ENCODE measurements around the gene SLC49A3. TPM values are rescaled to one million over a fixed set of nuclear protein-coding genes. Genes with fewer than 3 reads are reported as not detected.

The SLC49A3 gene
- total and polyA plus RNA-seq, 7 donors, result 2.4 to 6.4 (median 4.6) TPM

- no peak overlapping the region for H3K4me3 ChIP-seq
- intact Hi-C loops (cut with DNase I), result no loop called here
- peaks cover 0 to 20% (median 7%) of the 10 kb centered on the region in 4 donors for H3K4me1 ChIP-seq
- WGBS, 2 donors, result 90 to 93% methylated on average over 41 of the region's 41 CpGs
- H3K27ac ChIP-seq, result peak overlapping the region in 1 of 4 donors; percentile 14
- H3K36me3 ChIP-seq, result peaks cover 0 to 12% (median 1%) of the 10 kb centered on the region in 4 donors
- H3K9me3 ChIP-seq, result no peaks in the 10 kb centered on the region
- TF ChIP-seq CTCF (IDR thresholded peaks at IDR 0.05) (no peak), POLR2A (IDR thresholded peaks at IDR 0.05) (no peak), POLR2AphosphoS5 (IDR thresholded peaks at IDR 0.05) (no peak), EP300 (IDR thresholded peaks at IDR 0.05) (no peak)
- no peaks in the 10 kb centered on the region for H3K27me3 ChIP-seq
- no peak for DNase-seq
These were observed 36.7 kb upstream of the SLC49A3 start for GRCh38 chr4:725391-726234.

DNA sequence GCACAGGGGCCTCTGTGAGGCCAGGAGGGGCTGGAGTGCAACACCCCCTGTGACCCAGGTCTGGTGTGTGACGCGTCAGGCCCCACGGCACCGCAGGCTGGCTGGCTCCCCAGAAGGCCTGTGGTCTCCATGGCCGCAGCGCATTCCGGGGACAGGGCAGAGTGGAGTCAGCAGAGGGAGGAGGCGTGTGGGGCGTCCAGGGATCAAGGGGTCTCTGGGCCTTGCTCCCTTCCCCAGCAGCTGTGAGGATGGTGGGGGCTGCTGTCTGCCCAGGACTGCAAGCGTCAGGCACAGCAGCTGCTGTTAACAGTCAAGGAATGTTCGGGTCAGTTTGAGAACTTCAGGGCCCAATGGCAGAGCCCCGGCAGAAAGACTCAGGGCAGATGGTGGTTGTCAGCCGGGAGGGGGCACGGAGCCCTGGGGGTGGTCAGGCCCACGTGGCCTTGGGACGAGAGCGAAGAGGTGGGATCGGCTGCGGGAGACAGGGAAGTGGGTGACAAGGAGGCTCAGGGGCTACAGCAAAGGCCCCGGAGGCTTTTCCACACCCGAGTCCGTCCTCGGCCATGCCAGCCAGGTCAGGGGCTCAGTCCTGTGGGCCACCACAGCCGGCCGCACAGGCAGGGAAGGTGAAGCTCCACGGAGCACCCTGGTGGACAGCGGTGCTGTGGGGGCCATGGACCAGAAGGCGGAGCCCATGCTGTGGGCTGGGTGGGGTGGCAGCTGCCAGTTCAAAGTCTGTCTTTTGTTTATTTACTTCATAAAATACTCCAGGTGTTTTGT lies 35.0 kb upstream of the SLC49A3 start:
- TF ChIP-seq EP300 (IDR thresholded peaks at IDR 0.05) (no peak), POLR2AphosphoS5 (IDR thresholded peaks at IDR 0.05) (no peak), CTCF (IDR thresholded peaks at IDR 0.05) (no peak), POLR2A (IDR thresholded peaks at IDR 0.05) (no peak)
- Histone ChIP-seq H3K4me1 (peaks cover 0 to 26% (median 7%) of the 10 kb centered on the region in 4 donors), H3K27me3 (no peaks in the 10 kb centered on the region), H3K27ac (no peak overlapping the region), H3K36me3 (peaks cover 0 to 8% (median 0%) of the 10 kb centered on the region in 4 donors), H3K4me3 (no peak overlapping the region), H3K9me3 (no peaks in the 10 kb centered on the region)
- WGBS, 2 donors, result 44 to 81% methylated on average over 28 of the region's 28 CpGs
- intact Hi-C loops (cut with DNase I), result no loop called here
- DNase-seq, result no peak

GRCh38 chr4:722851-723360 lies 34.0 kb upstream of the SLC49A3 start:
- Histone ChIP-seq H3K27me3 (no peaks in the 10 kb centered on the region), H3K36me3 (peaks cover 0 to 8% (median 0%) of the 10 kb centered on the region in 4 donors), H3K27ac (no peak overlapping the region), H3K4me1 (peaks cover 0 to 26% (median 7%) of the 10 kb centered on the region in 4 donors), H3K9me3 (no peaks in the 10 kb centered on the region), H3K4me3 (no peak overlapping the region)
- TF ChIP-seq CTCF (IDR thresholded peaks at IDR 0.05), result no peak
- TF ChIP-seq POLR2AphosphoS5 (IDR thresholded peaks at IDR 0.05), result no peak
- no peak for TF ChIP-seq EP300 (IDR thresholded peaks at IDR 0.05)
- TF ChIP-seq POLR2A (IDR thresholded peaks at IDR 0.05), result no peak
- intact Hi-C loops (cut with DNase I), result no loop called here
- WGBS, 2 donors, result 98% methylated on average over 61 of the region's 61 CpGs
- no peak for DNase-seq

- Histone ChIP-seq H3K27me3 (no peaks in the 10 kb centered on the region), H3K36me3 (peaks cover 0 to 8% (median 0%) of the 10 kb centered on the region in 4 donors), H3K4me1 (peaks cover 0 to 26% (median 7%) of the 10 kb centered on the region in 4 donors), H3K4me3 (no peak overlapping the region), H3K9me3 (no peaks in the 10 kb centered on the region), H3K27ac (no peak overlapping the region)
- intact Hi-C loops (cut with DNase I), result no loop called here
- no peak for DNase-seq
- WGBS, 2 donors, result 95 to 97% methylated on average over 47 of the region's 47 CpGs
- TF ChIP-seq EP300 (IDR thresholded peaks at IDR 0.05), result no peak
- no peak for TF ChIP-seq POLR2AphosphoS5 (IDR thresholded peaks at IDR 0.05)
- no peak for TF ChIP-seq POLR2A (IDR thresholded peaks at IDR 0.05)
- TF ChIP-seq CTCF (IDR thresholded peaks at IDR 0.05), result no peak
These were observed 33.3 kb upstream of the SLC49A3 start for GRCh38 chr4:722169-722725.
